ENCODE data around the gene CNN2.

DNA sequence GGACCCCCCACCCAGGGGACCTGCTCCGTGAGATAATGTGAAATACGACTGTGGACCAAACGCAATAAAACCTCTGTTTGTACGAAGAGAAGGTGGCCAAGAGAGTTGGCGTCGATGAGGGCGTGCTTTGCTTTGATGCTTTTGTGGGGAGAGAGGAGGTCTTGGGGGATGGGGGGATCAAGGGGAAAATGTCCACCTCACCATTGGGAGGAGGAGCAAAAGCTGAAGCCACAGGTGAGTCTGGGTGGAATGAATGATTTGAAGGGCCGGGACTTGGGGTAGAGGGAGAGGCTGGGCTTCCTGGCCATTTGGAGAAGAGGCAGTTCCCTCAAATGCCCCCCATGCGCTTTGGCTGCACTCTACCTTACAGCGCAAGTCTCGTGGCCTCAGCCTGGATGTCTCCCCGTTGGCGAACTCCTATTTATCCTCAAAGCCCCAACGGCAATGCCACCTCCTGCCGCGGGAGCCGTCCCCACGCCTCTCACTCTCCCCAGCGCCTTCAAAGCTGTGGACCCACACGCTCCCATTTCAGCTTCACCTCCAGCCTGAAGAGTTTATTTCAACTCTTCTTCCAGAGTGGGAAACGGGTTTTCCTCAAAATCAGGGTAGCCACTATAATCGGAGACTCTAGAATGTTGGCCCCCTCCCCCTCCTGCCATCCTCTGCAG is 12.7 kb downstream of the CNN2 start:
- TF ChIP-seq, protein P1, sequence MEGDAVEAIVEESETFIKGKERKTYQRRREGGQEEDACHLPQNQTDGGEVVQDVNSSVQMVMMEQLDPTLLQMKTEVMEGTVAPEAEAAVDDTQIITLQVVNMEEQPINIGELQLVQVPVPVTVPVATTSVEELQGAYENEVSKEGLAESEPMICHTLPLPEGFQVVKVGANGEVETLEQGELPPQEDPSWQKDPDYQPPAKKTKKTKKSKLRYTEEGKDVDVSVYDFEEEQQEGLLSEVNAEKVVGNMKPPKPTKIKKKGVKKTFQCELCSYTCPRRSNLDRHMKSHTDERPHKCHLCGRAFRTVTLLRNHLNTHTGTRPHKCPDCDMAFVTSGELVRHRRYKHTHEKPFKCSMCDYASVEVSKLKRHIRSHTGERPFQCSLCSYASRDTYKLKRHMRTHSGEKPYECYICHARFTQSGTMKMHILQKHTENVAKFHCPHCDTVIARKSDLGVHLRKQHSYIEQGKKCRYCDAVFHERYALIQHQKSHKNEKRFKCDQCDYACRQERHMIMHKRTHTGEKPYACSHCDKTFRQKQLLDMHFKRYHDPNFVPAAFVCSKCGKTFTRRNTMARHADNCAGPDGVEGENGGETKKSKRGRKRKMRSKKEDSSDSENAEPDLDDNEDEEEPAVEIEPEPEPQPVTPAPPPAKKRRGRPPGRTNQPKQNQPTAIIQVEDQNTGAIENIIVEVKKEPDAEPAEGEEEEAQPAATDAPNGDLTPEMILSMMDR (IDR thresholded peaks at IDR 0.05), result no peak
- no peak for TF ChIP-seq POLR2A (IDR thresholded peaks at IDR 0.05)
